Measurements from ENCODE around the gene TNK2.
"Not testable (repeated sequence)": the region's sequence is repeated elsewhere in the genome, so short reads cannot be mapped to it uniquely, and the experiment has no call there.

Gene TNK2

DNA sequence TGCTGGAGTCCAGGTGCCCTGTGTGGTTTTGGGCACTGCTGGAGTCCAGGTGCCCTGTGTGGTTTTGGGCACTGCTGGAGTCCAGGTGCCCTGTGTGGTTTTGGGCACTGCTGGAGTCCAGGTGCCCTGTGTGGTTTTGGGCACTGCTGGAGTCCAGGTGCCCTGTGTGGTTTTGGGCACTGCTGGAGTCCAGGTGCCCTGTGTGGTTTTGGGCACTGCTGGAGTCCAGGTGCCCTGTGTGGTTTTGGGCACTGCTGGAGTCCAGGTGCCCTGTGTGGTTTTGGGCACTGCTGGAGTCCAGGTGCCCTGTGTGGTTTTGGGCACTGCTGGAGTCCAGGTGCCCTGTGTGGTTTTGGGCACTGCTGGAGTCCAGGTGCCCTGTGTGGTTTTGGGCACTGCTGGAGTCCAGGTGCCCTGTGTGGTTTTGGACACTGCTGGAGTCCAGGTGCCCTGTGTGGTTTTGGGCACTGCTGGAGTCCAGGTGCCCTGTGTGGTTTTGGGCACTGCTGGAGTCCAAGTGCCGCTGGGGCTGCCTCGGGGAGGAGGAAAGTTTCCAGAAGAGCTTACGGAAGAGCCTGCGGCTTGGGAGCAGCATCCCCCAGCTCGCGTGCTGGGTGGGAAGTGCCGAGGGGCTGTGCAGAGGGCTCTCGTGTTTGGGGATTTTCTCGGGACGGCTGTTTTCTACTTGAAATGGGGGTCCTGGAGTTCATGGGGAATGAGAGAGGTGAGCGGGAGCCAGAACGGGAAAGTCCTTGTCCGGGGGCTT, 83.7 kb downstream of the TNK2 start:
- in situ Hi-C loops (cut with HindIII; ENCODE audit: low sequenced_read_pairs): not testable (repeated sequence)

DNA sequence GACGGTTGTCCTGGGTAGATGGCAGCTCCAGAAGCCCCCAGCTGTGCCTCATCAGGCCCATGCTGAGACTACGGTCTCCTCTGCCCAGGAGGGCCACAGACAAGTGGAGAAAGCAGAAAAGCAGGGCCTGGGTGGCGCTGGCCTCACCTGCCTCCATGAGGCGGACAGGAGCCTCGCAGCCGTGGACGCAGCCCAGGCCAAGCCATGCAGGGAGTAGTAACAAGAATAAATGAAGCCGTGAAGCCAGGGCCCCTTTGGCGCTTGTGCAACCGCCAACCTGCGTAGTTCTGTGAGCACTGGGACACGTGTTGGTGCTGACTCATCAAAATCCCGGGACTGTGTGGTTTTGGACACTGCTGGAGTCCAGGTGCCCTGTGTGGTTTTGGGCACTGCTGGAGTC, 84.4 kb downstream of the TNK2 start:
- in situ Hi-C loops (cut with HindIII; ENCODE audit: low sequenced_read_pairs): no loop called here

DNA sequence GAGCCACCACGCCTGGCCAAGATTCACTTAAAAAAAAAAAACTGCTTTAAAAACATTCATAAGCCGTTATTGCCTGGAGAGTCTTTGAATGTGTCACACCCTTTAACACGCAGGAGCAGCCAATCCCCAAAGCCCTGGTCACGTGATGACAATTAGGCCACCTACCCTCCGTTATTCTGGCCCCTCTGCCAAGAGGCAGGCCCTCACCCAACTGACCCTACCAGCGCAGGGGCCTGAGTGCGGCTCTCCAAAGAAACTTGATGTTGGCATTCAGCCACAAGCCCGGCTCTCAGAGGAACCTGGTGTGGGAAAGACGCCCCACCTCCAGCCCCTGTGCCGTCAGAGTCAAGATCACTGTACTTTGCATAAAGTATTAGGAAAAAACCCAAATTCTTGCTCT, 85.1 kb downstream of the TNK2 start:
- in situ Hi-C loops (cut with HindIII; ENCODE audit: low sequenced_read_pairs): no loop called here

DNA sequence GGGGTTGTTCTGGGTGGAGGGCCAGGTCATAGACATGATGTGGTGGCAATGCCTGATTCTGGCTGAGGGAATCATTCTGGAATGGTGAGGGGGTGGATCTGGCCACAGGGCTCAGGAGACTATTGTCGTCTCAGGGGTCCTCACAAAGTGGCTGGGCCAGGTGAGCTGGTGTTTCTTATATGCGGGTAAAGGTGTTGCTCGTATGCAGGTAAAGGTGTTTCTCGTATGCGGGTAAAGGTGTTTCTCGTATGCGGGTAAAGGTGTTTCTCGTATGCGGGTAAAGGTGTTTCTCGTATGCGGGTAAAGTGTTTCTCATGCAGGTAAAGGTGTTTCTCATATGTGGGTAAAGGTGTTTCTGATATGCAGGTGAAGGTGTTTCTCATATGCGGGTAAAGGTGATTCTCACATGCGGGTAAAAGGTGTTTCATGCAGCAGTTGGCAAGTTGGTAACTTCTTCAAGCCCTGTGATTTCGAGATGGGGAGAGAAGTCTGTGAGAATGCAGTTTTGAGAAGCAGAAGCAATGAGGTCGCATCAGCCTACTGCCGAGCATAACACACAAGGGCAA, 86.1 kb downstream of the TNK2 start:
- in situ Hi-C loops (cut with HindIII; ENCODE audit: low sequenced_read_pairs): no loop called here

DNA sequence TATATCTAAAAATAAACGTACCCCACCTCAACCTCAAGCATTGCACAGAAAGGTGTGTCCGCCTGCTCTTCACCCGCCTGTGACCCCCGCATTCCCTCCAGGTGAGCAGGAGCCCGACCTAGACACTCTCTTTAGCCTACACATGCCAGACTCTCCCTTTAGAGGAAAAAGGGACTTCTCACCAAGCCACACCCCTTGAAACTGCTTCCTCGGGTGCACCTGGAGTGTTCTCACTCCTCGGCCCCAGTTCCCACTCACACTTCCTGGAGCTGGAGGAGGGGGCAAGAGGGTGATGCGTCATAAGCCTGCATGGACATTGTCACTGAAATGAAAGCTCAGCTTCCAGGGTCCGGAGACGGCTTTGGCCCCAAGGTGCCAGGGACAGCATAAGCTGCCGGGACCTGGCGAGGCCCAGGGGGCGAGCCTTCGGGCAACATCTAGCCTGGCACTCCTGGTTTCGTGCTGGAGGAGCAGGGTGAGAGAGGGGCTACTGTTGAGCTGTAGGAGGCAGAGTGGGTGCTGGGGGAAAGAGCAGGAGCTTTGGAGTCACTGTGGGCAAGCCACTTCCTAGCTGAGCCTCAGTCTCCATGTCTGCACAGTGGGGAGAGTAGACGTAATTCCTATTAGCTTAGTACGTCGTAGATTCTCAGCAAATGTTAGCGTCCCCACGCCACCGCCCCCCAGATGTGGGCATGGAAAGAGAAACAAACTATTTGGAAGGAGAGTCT, 86.8 kb downstream of the TNK2 start:
- in situ Hi-C loops (cut with HindIII; ENCODE audit: low sequenced_read_pairs): no loop called here

DNA sequence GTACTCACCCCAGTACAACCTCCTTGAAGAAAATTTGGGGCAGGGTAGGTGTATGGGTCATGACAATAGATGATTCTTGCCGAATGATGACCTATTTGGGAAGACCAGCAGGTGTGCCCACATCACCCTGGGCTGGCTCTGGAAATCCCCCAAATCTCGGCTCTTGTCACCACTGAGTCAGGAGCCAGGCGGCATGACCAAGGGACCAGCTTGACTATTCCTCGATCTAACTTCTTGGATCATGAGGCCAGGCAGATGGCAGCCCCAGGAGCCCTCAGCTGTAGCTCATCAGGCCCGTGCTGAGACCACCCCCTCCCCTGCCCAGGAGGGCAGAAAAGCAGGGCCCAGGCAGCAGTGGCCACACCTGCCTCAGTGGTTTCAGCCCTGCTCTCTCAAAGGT, 87.5 kb downstream of the TNK2 start:
- in situ Hi-C loops (cut with HindIII; ENCODE audit: low sequenced_read_pairs): no loop called here

DNA sequence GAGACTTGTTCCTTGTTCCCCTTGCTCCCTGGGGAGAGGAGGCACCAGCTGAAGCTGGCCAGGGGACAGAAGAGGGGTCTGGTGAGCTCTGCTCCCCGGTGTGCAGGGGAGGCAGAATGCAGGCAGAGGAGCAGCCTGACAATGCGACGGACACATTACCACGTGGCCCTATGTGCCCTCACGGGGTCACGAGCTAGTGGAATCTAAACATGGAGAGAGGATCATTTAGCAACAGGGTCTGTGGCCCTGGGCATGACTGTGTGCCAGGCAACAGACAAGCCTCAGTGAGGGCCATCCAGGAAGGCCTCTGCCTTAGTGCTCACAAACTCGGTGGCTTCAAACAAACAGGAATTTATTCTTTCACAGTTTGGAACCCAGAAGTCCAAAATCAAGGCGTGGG, 88.2 kb downstream of the TNK2 start:
- in situ Hi-C loops (cut with HindIII; ENCODE audit: low sequenced_read_pairs): no loop called here

DNA sequence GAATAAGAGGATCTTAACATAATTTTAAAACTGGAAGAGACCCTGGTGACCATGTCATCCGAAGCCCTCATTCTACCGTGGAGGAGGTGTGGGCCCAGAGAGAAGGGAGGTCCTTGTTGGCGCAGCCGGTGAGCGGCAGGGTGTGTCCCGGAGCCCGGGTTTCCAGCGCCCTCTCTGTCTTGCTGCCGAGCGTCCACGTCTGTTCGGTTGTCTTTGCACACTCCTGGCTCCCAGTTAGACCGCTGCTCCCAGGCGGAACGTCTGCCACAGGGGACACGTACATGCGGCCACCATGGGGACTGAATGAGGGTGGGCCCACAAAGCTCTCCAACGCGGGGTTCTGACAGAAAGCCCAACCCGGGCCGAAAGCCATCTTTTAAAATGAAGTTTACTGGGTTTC, 90.0 kb downstream of the TNK2 start:
- in situ Hi-C loops (cut with HindIII; ENCODE audit: low sequenced_read_pairs): no loop called here

DNA sequence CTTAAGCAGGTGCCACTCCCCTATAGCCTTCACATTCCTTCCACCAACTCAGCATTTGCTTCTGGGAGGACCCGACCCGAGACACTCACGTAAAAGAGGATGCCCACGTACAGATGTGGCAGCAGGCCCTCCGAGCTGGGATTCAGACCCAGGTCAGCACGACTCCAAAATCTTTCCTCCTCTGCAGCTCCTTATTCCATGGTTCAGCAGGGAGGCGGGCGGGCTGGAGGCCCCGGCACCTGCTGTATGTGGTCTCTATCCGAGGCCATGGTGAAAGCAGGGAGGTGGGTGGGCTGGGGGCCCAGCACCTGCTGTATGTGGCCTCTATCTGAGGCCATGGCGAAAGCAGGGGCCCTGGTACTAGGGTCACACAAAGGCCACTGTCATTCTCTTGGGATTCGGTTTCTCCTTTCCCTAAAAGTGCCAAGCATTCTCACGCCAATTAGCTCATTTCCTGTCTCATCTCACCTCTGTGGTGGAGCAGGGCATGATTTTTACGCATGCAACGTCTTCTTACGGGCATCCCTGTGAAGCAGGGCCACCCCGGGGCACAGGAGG, 90.7 kb downstream of the TNK2 start:
- in situ Hi-C loops (cut with HindIII; ENCODE audit: low sequenced_read_pairs): no loop called here

DNA sequence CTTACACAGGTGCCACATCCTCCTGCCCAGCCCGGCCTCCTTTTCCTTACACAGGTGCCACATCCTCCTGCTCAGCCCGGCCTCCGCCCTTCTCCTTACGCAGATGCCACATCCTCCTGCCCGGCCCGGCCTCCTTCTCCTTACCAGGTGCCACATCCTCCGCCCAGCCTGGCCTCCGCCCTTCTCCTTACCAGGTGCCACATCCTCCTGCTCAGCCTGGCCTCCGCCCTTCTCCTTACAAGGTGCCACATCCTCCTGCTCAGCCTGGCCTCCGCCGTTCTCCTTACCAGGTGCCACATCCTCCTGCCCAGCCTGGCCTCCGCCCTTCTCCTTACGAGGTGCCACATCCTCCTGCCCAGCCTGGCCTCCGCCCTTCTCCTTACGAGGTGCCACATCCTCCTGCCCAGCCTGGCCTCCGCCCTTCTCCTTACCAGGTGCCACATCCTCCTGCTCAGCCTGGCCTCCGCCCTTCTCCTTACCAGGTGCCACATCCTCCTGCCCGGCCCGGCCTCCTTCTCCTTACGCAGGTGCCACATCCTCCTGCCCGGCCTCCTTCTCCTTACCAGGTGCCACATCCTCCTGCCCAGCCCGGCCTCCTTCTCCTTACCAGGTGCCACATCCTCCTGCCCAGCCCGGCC, 92.0 kb downstream of the TNK2 start:
- in situ Hi-C loops (cut with HindIII; ENCODE audit: low sequenced_read_pairs): not testable (repeated sequence)

DNA sequence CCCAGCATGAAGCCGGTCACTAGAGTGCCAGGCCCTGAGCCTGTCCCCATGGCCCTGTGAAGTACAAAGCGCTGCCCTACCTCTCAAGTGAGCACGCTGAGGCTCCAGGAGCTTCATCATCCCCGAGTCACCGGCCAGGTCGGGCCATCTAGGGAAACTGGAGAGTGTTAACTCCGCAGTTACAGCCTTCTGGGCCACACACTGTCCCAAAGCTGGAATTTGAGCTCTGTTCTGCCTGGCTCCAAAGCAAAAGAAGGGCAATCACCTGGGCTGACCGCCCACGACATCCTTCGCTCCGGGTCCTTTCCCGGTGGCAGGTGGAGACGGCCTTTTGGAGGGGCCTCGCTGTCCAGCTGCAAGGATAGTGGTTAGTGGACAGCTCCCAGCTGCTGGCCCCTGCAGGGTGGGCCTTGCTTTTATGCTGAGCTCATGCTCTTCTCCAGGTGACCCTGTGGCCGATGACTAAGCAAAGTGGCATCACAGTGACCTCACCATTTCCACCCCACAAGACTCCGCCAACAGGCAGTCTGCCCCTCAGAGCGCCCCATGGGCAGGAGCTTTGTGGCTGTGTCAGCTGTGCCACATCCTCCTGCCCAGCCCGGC, 93.1 kb downstream of the TNK2 start:
- in situ Hi-C loops (cut with HindIII; ENCODE audit: low sequenced_read_pairs): no loop called here

DNA sequence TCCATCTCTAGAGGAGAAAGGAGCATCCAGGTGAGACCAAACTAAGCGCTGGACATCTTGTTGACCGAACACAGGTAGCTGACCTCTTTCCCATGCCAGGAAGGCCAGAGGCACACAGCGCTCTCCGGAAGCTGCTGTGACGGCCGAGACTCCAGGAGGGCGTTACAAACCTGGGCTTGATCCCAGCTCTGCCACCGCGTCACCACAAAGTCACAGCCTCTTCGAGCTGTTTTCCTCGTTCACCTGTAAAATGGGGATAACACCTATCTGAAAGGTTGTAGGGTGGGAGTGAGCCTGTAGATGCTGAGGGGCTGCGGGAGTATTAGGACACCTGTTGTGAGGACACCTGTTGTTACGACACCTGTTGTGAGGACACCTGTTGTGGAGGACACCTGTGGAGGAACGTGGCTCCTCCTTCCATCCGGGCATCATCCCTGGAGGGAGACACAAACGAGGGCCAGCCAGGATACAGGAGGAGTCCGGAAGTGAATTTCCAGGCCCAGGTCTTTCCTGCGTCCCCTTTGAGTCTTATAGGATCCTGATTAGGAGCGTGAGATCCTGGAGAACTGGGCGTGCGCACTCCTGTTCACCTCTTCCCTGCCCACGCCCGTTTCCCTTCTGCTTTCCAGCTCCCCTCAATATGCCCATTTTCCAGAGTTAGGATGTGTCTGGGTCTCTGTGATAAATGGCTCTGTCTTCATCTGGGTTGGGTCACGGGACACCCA, 94.3 kb downstream of the TNK2 start:
- in situ Hi-C loops (cut with HindIII; ENCODE audit: low sequenced_read_pairs): no loop called here

Data from endothelial cell of hepatic sinusoid (primary cell).